Measurements from ENCODE around the gene DENND10.

DNA sequence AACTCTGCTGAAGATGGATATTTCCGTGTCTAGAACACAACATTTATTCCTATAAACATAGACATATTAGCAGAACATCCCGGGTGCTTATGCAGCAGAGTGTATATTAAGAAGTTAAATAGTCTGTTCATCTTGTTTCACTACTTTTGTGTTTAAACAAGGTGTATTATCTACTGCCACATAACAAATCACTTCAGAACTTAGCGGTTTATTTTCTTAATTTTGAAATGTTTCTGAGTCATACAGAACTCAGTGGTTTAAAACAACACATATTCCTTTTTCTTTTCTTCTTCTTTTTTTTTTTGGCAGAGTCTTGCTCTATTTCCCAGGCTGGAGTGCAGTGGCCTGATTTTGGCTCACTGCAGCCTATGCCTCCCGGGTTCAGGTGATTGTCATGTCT lies 25.8 kb downstream of the DENND10 start:
- no peak for TF ChIP-seq CTCF (IDR thresholded peaks at IDR 0.05)
- no peak for TF ChIP-seq POLR2A (IDR thresholded peaks at IDR 0.05)

Measured in heart left ventricle (tissue), 13 donors.